Left lung (tissue), 10 donors: ENCODE data around the gene TMC1. TPM values are rescaled to one million over a fixed set of nuclear protein-coding genes. Genes with fewer than 3 reads are reported as not detected.

Experiments
- ATAC-seq: fragments of 200-7000 bp; cut with Tn5 transposase; one replicate; pipeline ENCODE4 v1.9.1; 2020; ENCODE audit warnings: moderate library complexity
- DNase-seq, 4 donors: peaks; one replicate each; pipeline ENCODE4 v3.0.0-alpha.2; 2013 to 2020
- H3K27ac ChIP-seq, 2 donors: fragments of 200-600 bp; sonication (generic) in 1 of 2; one replicate each; pipeline versions ENCODE4 v1.5.0 to v1.8.0; 2020 to 2021
- H3K27me3 ChIP-seq, 2 donors: fragments of 200-600 bp; sonication (generic) in 1 of 2; one replicate each; pipeline versions ENCODE4 v1.5.0 to v1.8.0; 2020 to 2021
- H3K36me3 ChIP-seq, 2 donors: fragments of 200-600 bp; sonication (generic) in 1 of 2; one replicate each; pipeline versions ENCODE4 v1.5.0 to v1.8.0; 2020 to 2021
- H3K4me1 ChIP-seq, 2 donors: fragments of 200-600 bp; one replicate each; pipeline ENCODE4 v1.8.0; 2021
- H3K4me3 ChIP-seq, 2 donors: fragments of 200-600 bp; sonication (generic) in 1 of 2; one replicate each; pipeline versions ENCODE4 v1.5.0 to v1.8.0; 2020 to 2021; ENCODE audit warnings: mild to moderate bottlenecking in 1 of 2
- H3K9me3 ChIP-seq, 2 donors: fragments of 200-600 bp; sonication (generic) in 1 of 2; one replicate each; pipeline versions ENCODE4 v1.5.0 to v1.8.0; 2020 to 2021
- intact Hi-C, 2 donors: fragments of 100-400 bp; cut with DNase I; formaldehyde crosslinking; loops; one replicate each; pipeline versions ENCODE4 v1.11.2 to v1.14.2; 2022
- polyA plus RNA-seq, 6 donors: library from polyadenylated mRNA; unstranded; fragments of 120-200 nt; gene quantifications; one replicate each; pipeline ENCODE4 v1.2.1, GENCODE V29; 2013; ENCODE audit not compliant: insufficient read length in 6 of 6
- total RNA-seq, 2 donors: library from RNA; stranded (reverse); fragmentation: NEBNext Ultra II Directional; extraction: Animal tissue kit (Norgen Biotek cat#: 25700); gene quantifications; one replicate each; pipeline ENCODE4 v1.2.1, GENCODE V29; 2021
- TF ChIP-seq, protein P1 (sequence below), 2 donors: fragments of 200-600 bp; sonication (generic) in 1 of 2; IDR thresholded peaks; one replicate each; pipeline versions ENCODE4 v1.5.0 to v1.8.0; 2021; ENCODE audit warnings: antibody characterized with exemption in 2 of 2
- donor health status: DM: no; HTN: yes; CAD: no.
- donor health status: DM: no; HTN: no; CAD: no.

TMC1 gene
- total and polyA plus RNA-seq, 8 donors: 0.26 to 0.81 (median 0.55) TPM; not detected in 1

DNA sequence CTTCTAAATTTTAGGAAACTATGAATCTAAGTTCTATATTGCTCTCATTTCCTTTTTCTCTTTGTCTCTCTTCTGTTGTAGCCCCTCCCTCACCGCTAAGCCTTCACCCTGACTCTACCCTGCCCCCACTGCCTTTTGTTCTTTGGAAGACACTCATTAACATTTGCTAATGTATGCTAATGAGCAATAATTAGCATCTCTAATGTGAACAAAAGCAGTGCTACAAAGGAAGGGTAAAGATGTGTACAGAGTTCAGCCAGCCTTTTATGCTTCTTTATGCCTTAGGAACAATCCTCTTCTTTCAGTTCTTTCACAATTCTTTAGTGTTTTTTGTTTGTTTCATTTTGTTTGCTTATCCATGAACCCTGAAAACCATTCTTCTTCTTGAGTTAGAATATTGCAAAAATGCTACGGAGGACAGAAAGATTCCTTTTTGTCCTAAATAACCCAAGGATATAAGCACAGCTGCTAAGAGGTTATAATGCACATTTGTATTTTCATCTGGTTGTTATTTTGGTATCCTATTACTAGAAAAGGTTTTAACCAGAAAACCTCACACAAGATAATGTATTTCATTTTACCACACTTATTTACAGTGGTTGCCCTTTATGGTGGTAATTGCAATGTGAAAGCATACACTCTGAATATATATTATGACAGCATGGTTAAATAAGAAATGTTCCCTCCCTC, 159.3 kb downstream of the TMC1 start:
- H3K4me3 ChIP-seq: no peak overlapping the region
- no peak for DNase-seq
- H3K36me3 ChIP-seq: no peaks in the 10 kb centered on the region
- H3K27ac ChIP-seq: no peak overlapping the region
- no peaks in the 10 kb centered on the region for H3K9me3 ChIP-seq
- ATAC-seq: no peak
- no peaks in the 10 kb centered on the region for H3K27me3 ChIP-seq
- TF ChIP-seq, protein P1, sequence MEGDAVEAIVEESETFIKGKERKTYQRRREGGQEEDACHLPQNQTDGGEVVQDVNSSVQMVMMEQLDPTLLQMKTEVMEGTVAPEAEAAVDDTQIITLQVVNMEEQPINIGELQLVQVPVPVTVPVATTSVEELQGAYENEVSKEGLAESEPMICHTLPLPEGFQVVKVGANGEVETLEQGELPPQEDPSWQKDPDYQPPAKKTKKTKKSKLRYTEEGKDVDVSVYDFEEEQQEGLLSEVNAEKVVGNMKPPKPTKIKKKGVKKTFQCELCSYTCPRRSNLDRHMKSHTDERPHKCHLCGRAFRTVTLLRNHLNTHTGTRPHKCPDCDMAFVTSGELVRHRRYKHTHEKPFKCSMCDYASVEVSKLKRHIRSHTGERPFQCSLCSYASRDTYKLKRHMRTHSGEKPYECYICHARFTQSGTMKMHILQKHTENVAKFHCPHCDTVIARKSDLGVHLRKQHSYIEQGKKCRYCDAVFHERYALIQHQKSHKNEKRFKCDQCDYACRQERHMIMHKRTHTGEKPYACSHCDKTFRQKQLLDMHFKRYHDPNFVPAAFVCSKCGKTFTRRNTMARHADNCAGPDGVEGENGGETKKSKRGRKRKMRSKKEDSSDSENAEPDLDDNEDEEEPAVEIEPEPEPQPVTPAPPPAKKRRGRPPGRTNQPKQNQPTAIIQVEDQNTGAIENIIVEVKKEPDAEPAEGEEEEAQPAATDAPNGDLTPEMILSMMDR (IDR thresholded peaks at IDR 0.05): no peak
- no peaks in the 10 kb centered on the region for H3K4me1 ChIP-seq
- intact Hi-C loops: no loop called here

GRCh38 chr9:72681283-72681630, 159.8 kb downstream of the TMC1 start:
- Histone ChIP-seq H3K9me3 (no peaks in the 10 kb centered on the region), H3K27ac (no peak overlapping the region), H3K27me3 (no peaks in the 10 kb centered on the region), H3K4me3 (no peak overlapping the region), H3K36me3 (no peaks in the 10 kb centered on the region), H3K4me1 (no peaks in the 10 kb centered on the region)
- intact Hi-C loops: no loop called here
- ATAC-seq (no peak), DNase-seq (peak in 1 of 4 donors; percentile 10)
- TF ChIP-seq, protein P1 (IDR thresholded peaks at IDR 0.05): no peak

- Histone ChIP-seq H3K4me3 (no peak overlapping the region), H3K4me1 (no peaks in the 10 kb centered on the region), H3K36me3 (no peaks in the 10 kb centered on the region), H3K27ac (no peak overlapping the region), H3K27me3 (no peaks in the 10 kb centered on the region), H3K9me3 (no peaks in the 10 kb centered on the region)
- TF ChIP-seq, protein P1 (IDR thresholded peaks at IDR 0.05): no peak
- intact Hi-C loops: no loop called here
- DNase-seq: no peak
- ATAC-seq: no peak
Measured at GRCh38 chr9:72684615-72685014, 163.2 kb downstream of the TMC1 start.

DNA sequence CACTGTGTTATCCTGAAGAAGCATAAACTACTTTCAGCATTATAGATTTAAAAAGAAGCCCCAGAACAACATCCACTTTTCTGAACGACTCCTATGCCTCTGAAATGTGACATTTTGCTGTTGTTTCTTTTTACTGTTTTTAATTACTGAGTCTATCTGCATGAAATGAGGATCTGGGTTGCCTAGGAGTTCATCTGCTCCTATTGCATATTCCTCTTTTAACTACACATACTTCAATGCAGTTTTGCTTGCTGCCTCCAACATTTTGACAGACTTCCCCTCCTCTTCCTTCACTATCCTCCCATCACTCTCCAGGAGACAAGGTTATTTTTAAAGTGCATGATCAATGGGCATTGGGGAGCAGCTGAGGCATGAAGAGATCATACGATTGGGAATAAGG, 164.5 kb downstream of the TMC1 start:
- H3K4me1 ChIP-seq: no peaks in the 10 kb centered on the region
- H3K9me3 ChIP-seq: no peaks in the 10 kb centered on the region
- ATAC-seq: no peak
- no peak overlapping the region for H3K4me3 ChIP-seq
- intact Hi-C loops: no loop called here
- no peak overlapping the region for H3K27ac ChIP-seq
- H3K27me3 ChIP-seq: no peaks in the 10 kb centered on the region
- TF ChIP-seq, protein P1 (IDR thresholded peaks at IDR 0.05): no peak
- H3K36me3 ChIP-seq: no peaks in the 10 kb centered on the region
- DNase-seq: no peak

GRCh38 chr9:72687331-72687730, 165.9 kb downstream of the TMC1 start:
- intact Hi-C loops: no loop called here
- no peak for ATAC-seq

More at GRCh38 chr9:72687331-72687730, 165.9 kb downstream of the TMC1 start:
- Histone ChIP-seq H3K4me3 (no peak overlapping the region), H3K9me3 (no peaks in the 10 kb centered on the region), H3K36me3 (no peaks in the 10 kb centered on the region), H3K4me1 (no peaks in the 10 kb centered on the region), H3K27ac (no peak overlapping the region), H3K27me3 (no peaks in the 10 kb centered on the region)
- TF ChIP-seq, protein P1 (IDR thresholded peaks at IDR 0.05): no peak
- no peak for DNase-seq
